Endothelial cell (in vitro differentiated cells): Measurements from ENCODE around the gene SLC38A11. TPM values are rescaled to one million over a fixed set of nuclear protein-coding genes. Genes with fewer than 3 reads are reported as not detected.
A peak's percentile ranks its signal among the peaks of the same experiment; 100 is the strongest.

Experiments used
- DNase-seq: peaks from one replicate; pipeline ENCODE4 v3.0.0; 2021; ENCODE audit warnings: low spot score
- H3K27ac Mint-ChIP-seq: one replicate; pipeline ENCODE4 v1.8.0; 2021; ENCODE audit warnings: mixed read lengths, inconsistent platforms; ENCODE audit not compliant: unreplicated experiment
- H3K27me3 Mint-ChIP-seq: one replicate; pipeline ENCODE4 v1.8.0; 2021; ENCODE audit warnings: mild to moderate bottlenecking, moderate library complexity, mixed read lengths, inconsistent platforms; ENCODE audit not compliant: unreplicated experiment
- H3K36me3 Mint-ChIP-seq: one replicate; pipeline ENCODE4 v1.8.0; 2021; ENCODE audit warnings: mild to moderate bottlenecking, low read depth, mixed read lengths, inconsistent platforms; ENCODE audit not compliant: unreplicated experiment
- H3K4me1 Mint-ChIP-seq: one replicate; pipeline ENCODE4 v1.8.0; 2021; ENCODE audit warnings: mild to moderate bottlenecking, mixed read lengths, inconsistent platforms; ENCODE audit not compliant: unreplicated experiment
- H3K4me3 Mint-ChIP-seq: one replicate; pipeline ENCODE4 v1.8.0; 2021; ENCODE audit warnings: mild to moderate bottlenecking, mixed read lengths, inconsistent platforms; ENCODE audit not compliant: unreplicated experiment
- H3K9me3 Mint-ChIP-seq: one replicate; pipeline ENCODE4 v1.8.0; 2021; ENCODE audit warnings: mixed read lengths, inconsistent platforms; ENCODE audit not compliant: unreplicated experiment
- total RNA-seq: library from RNA; stranded (reverse); fragmentation: NEBNext Ultra II Directional; extraction: Animal tissue kit (Norgen Biotek cat#: 25700); gene quantifications from one replicate; pipeline ENCODE4 v1.2.1, GENCODE V29; 2021; ENCODE audit not compliant: unreplicated experiment
- TF ChIP-seq, protein P1 (sequence below): fragments of 200-600 bp; sonication (generic); IDR thresholded peaks from one replicate; pipeline ENCODE4 v1.5.0; 2021; ENCODE audit warnings: antibody characterized with exemption; ENCODE audit not compliant: unreplicated experiment

The SLC38A11 gene
- total RNA-seq, 1 donor from 2014 or later = not detected

DNA sequence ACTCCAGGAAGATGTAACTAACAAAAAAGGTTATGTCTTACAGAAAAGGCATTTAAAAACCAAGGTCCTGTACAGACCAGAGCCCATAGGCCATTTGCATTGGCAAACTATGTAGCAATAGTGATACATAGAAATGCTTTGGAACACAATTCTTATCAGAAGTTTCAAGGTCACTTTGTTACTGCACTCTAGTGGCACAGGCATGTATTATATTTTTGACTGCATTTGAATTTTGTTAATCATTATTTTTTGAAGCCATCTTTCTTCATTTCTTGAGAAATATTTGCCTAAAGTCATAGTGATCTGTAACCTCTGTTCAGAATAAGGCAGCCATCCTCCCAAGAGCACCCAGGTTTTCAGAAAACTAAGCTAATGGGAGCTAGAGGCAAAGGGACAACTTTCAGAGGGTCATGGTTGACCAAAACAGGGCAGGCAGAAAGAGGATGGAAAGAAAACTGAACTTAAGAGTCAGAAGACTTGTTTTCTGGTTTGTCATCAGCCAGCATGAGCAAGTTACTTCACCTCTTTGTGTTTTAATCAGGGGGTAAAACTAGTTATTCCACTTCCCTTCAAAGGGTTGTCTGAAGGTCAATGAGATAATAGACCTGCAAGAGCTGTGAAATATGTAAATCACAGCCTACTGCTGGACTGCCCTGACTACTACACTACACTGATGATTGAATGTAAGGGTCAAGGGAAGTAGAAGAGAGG lies 41.5 kb downstream of the SLC38A11 start:
- peaks cover 43% of the 10 kb centered on the region for H3K4me1 Mint-ChIP-seq
- DNase-seq = no peak
- TF ChIP-seq, protein P1, sequence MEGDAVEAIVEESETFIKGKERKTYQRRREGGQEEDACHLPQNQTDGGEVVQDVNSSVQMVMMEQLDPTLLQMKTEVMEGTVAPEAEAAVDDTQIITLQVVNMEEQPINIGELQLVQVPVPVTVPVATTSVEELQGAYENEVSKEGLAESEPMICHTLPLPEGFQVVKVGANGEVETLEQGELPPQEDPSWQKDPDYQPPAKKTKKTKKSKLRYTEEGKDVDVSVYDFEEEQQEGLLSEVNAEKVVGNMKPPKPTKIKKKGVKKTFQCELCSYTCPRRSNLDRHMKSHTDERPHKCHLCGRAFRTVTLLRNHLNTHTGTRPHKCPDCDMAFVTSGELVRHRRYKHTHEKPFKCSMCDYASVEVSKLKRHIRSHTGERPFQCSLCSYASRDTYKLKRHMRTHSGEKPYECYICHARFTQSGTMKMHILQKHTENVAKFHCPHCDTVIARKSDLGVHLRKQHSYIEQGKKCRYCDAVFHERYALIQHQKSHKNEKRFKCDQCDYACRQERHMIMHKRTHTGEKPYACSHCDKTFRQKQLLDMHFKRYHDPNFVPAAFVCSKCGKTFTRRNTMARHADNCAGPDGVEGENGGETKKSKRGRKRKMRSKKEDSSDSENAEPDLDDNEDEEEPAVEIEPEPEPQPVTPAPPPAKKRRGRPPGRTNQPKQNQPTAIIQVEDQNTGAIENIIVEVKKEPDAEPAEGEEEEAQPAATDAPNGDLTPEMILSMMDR = no peak
- H3K36me3 Mint-ChIP-seq = no peaks in the 10 kb centered on the region
- no peak overlapping the region for H3K27ac Mint-ChIP-seq
- H3K9me3 Mint-ChIP-seq = no peaks in the 10 kb centered on the region
- peaks cover 2% of the 10 kb centered on the region for H3K27me3 Mint-ChIP-seq
- H3K4me3 Mint-ChIP-seq = no peak overlapping the region

DNA sequence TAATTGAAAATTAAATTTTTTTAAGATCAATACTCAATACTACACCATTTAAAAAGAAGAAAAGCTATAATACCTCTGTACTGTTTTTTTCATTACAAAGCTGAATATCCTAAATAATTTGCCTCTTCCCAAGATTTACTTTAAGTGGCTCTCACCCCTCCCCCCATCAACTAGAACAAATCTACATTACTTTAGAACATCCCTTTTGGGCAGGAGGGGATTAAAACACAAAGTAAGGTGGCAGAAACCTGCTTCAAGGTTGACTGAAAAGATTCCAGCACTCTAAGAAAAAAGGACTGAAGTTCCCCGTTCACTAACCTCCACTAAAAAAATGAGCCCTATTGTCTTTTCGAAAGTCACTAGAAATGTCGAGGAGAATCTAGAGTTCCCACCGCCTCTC lies 42.3 kb downstream of the SLC38A11 start:
- H3K4me1 Mint-ChIP-seq = peaks cover 43% of the 10 kb centered on the region

DNA sequence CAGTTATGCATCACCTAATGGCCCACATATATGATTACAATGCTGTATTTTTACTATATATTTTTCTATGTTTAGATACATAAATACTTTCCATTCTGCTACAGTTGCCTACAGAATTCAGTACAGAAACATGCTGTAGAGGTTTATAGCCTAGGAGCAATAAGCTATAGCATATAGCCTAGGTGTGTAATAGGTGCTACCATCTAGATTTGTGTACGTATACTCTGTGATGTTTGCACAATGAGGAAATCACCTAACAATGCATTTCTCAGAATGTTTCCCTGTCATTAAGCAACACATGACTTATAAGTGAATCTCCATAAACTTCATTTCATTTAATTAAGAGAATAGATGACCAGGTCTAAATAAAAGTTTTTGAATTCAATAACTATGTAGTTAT lies 43.5 kb downstream of the SLC38A11 start:
- Mint-ChIP-seq H3K27me3 (peaks cover 2% of the 10 kb centered on the region), H3K4me3 (no peak overlapping the region), H3K9me3 (no peaks in the 10 kb centered on the region), H3K4me1 (peaks cover 43% of the 10 kb centered on the region), H3K36me3 (no peaks in the 10 kb centered on the region), H3K27ac (peak overlapping the region; percentile 15)
- DNase-seq = no peak
- TF ChIP-seq, protein P1 = no peak

More for the DNA sequence above, 42.3 kb downstream of the SLC38A11 start:
- Mint-ChIP-seq H3K9me3 (no peaks in the 10 kb centered on the region), H3K36me3 (no peaks in the 10 kb centered on the region), H3K4me3 (no peak overlapping the region), H3K27me3 (peaks cover 2% of the 10 kb centered on the region), H3K27ac (peak overlapping the region; percentile 46)
- TF ChIP-seq, protein P1 = no peak
- DNase-seq = no peak

DNA sequence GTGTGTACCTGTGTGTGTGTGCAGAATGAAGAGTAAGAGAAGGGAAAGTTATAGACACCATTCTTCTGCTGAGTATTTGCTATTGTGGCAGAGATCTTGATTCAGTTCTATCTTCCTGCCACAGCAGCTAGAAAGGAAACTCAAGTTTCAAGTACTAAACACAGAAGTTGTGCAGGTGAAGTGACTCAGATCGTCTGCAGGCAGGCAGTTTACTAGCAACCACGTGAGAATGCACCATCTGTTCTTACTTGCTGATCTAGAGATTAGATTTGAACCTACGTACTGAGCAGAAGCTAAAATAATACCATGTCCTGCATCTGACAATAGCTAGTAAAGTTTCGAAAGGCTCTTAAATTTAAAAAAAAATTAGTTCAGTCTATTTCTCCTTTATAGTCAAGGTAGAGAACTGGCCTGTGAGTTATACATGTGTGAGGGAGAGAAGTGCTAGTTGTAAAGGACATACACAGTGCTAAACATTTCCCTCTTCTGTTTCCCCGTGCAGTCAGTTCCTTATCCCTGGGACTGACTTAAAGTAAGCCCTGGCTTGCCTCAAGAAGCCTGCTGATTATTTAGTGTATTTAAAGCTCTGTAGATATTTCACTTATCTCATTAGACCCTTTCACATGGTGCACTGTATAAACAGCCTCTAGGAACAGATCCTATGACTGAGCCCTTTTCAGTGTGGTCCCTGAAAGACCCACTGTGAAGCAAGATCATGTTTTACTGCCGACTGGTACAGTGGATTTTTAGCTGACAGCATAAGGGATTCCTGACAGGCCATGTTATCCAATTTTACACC lies 45.0 kb downstream of the SLC38A11 start:
- Mint-ChIP-seq H3K27me3 (peaks cover 2% of the 10 kb centered on the region), H3K4me3 (no peak overlapping the region), H3K27ac (peak overlapping the region; percentile 30), H3K36me3 (no peaks in the 10 kb centered on the region), H3K9me3 (no peaks in the 10 kb centered on the region), H3K4me1 (peaks cover 43% of the 10 kb centered on the region)
- DNase-seq = no peak
- TF ChIP-seq, protein P1 = no peak

DNA sequence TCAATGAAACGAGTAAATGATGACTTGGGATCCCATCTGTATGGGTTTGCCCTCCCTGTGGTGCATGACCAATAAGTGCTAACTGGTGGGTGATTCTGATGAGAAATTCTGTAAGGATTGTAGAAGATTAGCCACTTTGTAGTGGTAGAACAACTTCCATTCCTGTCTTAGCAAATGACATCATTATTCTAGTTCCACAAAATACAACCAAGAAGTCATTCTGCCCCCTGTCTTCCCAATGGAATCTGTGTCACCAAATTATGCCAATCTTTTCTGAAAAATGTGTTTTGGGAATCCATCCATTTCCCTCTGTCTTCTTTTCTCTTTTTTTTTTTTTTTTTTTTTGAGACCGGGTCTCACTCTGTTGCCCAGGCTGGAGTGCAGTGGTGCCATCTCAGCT lies 48.4 kb downstream of the SLC38A11 start:
- Mint-ChIP-seq H3K4me1 (peaks cover 16% of the 10 kb centered on the region), H3K27ac (no peak overlapping the region), H3K4me3 (no peak overlapping the region), H3K9me3 (no peaks in the 10 kb centered on the region), H3K27me3 (no peaks in the 10 kb centered on the region), H3K36me3 (no peaks in the 10 kb centered on the region)
- no peak for DNase-seq
- TF ChIP-seq, protein P1 = no peak
